Measurements from ENCODE around the gene CYB5R4. TPM values are rescaled to one million over a fixed set of nuclear protein-coding genes. Genes with fewer than 3 reads are reported as not detected.

The CYB5R4 gene
- total and polyA plus RNA-seq, 2 experiments from 2014 or later: 4.1 to 17.5 TPM

GRCh38 chr6:83952830-83953229 lies 93.3 kb downstream of the CYB5R4 start:
- Histone ChIP-seq H3K4me2 (ENCODE audit: unreplicated experiment) (no peak overlapping the region), H3K9ac (no peak overlapping the region), H3K4me1 (ENCODE audit: insufficient read depth) (no peaks in the 10 kb centered on the region), H3K36me3 (ENCODE audit: low read depth) (peaks cover 14% of the 10 kb centered on the region; the same call in 1 of the 2 replicates), H4K20me1 (ENCODE audit: insufficient read depth) (no peaks in the 10 kb centered on the region), H3K4me3 (no peak overlapping the region), H3K27me3 (replicated peaks; ENCODE audit: insufficient read depth) (no peaks in the 10 kb centered on the region), H3F3A (ENCODE audit: insufficient read depth) (no peaks in the 10 kb centered on the region), H3K9me3 (ENCODE audit: low read depth) (no peaks in the 10 kb centered on the region), H3K9me2 (ENCODE audit: insufficient read depth) (no peaks in the 10 kb centered on the region), H3K27ac (no peak overlapping the region), H3K79me2 (ENCODE audit: insufficient read depth) (no peaks in the 10 kb centered on the region), H2AFZ (no peak overlapping the region)
- in situ Hi-C loops (cut with MboI): no loop called here
- no peak for DNase-seq
- TF ChIP-seq EZH2 (IDR thresholded peaks at IDR 0.05; ENCODE audit: insufficient read depth, poor library complexity, severe bottlenecking) (no peak), EZH2phosphoT487 (IDR thresholded peaks at IDR 0.05; ENCODE audit: insufficient read depth, low read depth) (no peak)
- 53 to 56% methylated on average over 3 of the region's 3 CpGs for WGBS, 2 experiments (ENCODE audit: low coverage in 1 of 2, low lambda C conversion rate in 2 of 2, missing lambda C conversion rate in 2 of 2)

- in situ Hi-C loops (cut with MboI): no loop called here
- no peak for TF ChIP-seq EZH2phosphoT487 (IDR thresholded peaks at IDR 0.05; ENCODE audit: insufficient read depth, low read depth)
- no peak for TF ChIP-seq EZH2 (IDR thresholded peaks at IDR 0.05; ENCODE audit: insufficient read depth, poor library complexity, severe bottlenecking)
- Histone ChIP-seq H4K20me1 (ENCODE audit: insufficient read depth) (no peaks in the 10 kb centered on the region), H3K79me2 (ENCODE audit: insufficient read depth) (no peaks in the 10 kb centered on the region), H3F3A (ENCODE audit: insufficient read depth) (no peaks in the 10 kb centered on the region), H3K4me3 (no peak overlapping the region), H3K9ac (no peak overlapping the region), H3K36me3 (ENCODE audit: low read depth) (peaks cover 14% of the 10 kb centered on the region; the same call in 1 of the 2 replicates), H2AFZ (no peak overlapping the region), H3K9me3 (ENCODE audit: low read depth) (no peaks in the 10 kb centered on the region), H3K4me1 (ENCODE audit: insufficient read depth) (no peaks in the 10 kb centered on the region), H3K27me3 (replicated peaks; ENCODE audit: insufficient read depth) (no peaks in the 10 kb centered on the region), H3K4me2 (ENCODE audit: unreplicated experiment) (no peak overlapping the region), H3K27ac (no peak overlapping the region), H3K9me2 (ENCODE audit: insufficient read depth) (no peaks in the 10 kb centered on the region)
- 95 to 97% methylated on average over 2 of the region's 2 CpGs for WGBS, 2 experiments (ENCODE audit: low coverage in 1 of 2, low lambda C conversion rate in 2 of 2, missing lambda C conversion rate in 2 of 2)
- no peak for DNase-seq
Observed at GRCh38 chr6:83954371-83954770, 94.9 kb downstream of the CYB5R4 start.

- H3K27me3 ChIP-seq (replicated peaks; ENCODE audit: insufficient read depth): no peaks in the 10 kb centered on the region
- no peak overlapping the region for H3K4me2 ChIP-seq (ENCODE audit: unreplicated experiment)
- H2AFZ ChIP-seq: no peak overlapping the region
- no peak overlapping the region for H3K27ac ChIP-seq
- in situ Hi-C loops (cut with MboI): no loop called here
- no peaks in the 10 kb centered on the region for H3K4me1 ChIP-seq (ENCODE audit: insufficient read depth)
- no peak overlapping the region for H3K9ac ChIP-seq
- H3K36me3 ChIP-seq (ENCODE audit: low read depth): peaks cover 14% of the 10 kb centered on the region; the same call in 1 of the 2 replicates
- no peaks in the 10 kb centered on the region for H3K9me2 ChIP-seq (ENCODE audit: insufficient read depth)
- no peak for DNase-seq
- no peaks in the 10 kb centered on the region for H3F3A ChIP-seq (ENCODE audit: insufficient read depth)
- no peaks in the 10 kb centered on the region for H4K20me1 ChIP-seq (ENCODE audit: insufficient read depth)
- 57 to 61% methylated on average over 3 of the region's 3 CpGs for WGBS, 2 experiments (ENCODE audit: low coverage in 1 of 2, low lambda C conversion rate in 2 of 2, missing lambda C conversion rate in 2 of 2)
- TF ChIP-seq EZH2 (IDR thresholded peaks at IDR 0.05; ENCODE audit: insufficient read depth, poor library complexity, severe bottlenecking) (no peak), EZH2phosphoT487 (IDR thresholded peaks at IDR 0.05; ENCODE audit: insufficient read depth, low read depth) (no peak)
- no peaks in the 10 kb centered on the region for H3K79me2 ChIP-seq (ENCODE audit: insufficient read depth)
- no peaks in the 10 kb centered on the region for H3K9me3 ChIP-seq (ENCODE audit: low read depth)
- H3K4me3 ChIP-seq: no peak overlapping the region
Observed at GRCh38 chr6:83958241-83958685, 98.8 kb downstream of the CYB5R4 start.

GRCh38 chr6:83960664-83961063 lies 101.2 kb downstream of the CYB5R4 start:
- WGBS, 2 experiments (ENCODE audit: low coverage in 1 of 2, low lambda C conversion rate in 2 of 2, missing lambda C conversion rate in 2 of 2): 96 to 100% methylated on average over 1 of the region's 1 CpG
- no peak overlapping the region for H3K9ac ChIP-seq
- no peaks in the 10 kb centered on the region for H4K20me1 ChIP-seq (ENCODE audit: insufficient read depth)
- H3K36me3 ChIP-seq (ENCODE audit: low read depth): peaks cover 9% of the 10 kb centered on the region; the same call in 1 of the 2 replicates
- in situ Hi-C loops (cut with MboI): no loop called here
- no peak overlapping the region for H2AFZ ChIP-seq
- no peak overlapping the region for H3K27ac ChIP-seq
- no peak overlapping the region for H3K4me2 ChIP-seq (ENCODE audit: unreplicated experiment)
- no peak for DNase-seq
- no peaks in the 10 kb centered on the region for H3F3A ChIP-seq (ENCODE audit: insufficient read depth)
- no peaks in the 10 kb centered on the region for H3K79me2 ChIP-seq (ENCODE audit: insufficient read depth)
- H3K9me2 ChIP-seq (ENCODE audit: insufficient read depth): no peaks in the 10 kb centered on the region
- H3K9me3 ChIP-seq (ENCODE audit: low read depth): no peaks in the 10 kb centered on the region
- TF ChIP-seq EZH2 (IDR thresholded peaks at IDR 0.05; ENCODE audit: insufficient read depth, poor library complexity, severe bottlenecking) (no peak), EZH2phosphoT487 (IDR thresholded peaks at IDR 0.05; ENCODE audit: insufficient read depth, low read depth) (no peak)
- no peaks in the 10 kb centered on the region for H3K4me1 ChIP-seq (ENCODE audit: insufficient read depth)
- H3K27me3 ChIP-seq (replicated peaks; ENCODE audit: insufficient read depth): no peaks in the 10 kb centered on the region
- no peak overlapping the region for H3K4me3 ChIP-seq

- Histone ChIP-seq H3K4me1 (ENCODE audit: insufficient read depth) (no peaks in the 10 kb centered on the region), H3K27me3 (replicated peaks; ENCODE audit: insufficient read depth) (no peaks in the 10 kb centered on the region), H3K9ac (no peak overlapping the region), H3K4me3 (no peak overlapping the region), H2AFZ (no peak overlapping the region), H3K79me2 (ENCODE audit: insufficient read depth) (no peaks in the 10 kb centered on the region), H3K9me2 (ENCODE audit: insufficient read depth) (no peaks in the 10 kb centered on the region), H3F3A (ENCODE audit: insufficient read depth) (no peaks in the 10 kb centered on the region), H3K36me3 (ENCODE audit: low read depth) (no peaks in the 10 kb centered on the region; the same call in 1 of the 2 replicates), H3K27ac (no peak overlapping the region), H3K9me3 (ENCODE audit: low read depth) (no peaks in the 10 kb centered on the region), H4K20me1 (ENCODE audit: insufficient read depth) (no peaks in the 10 kb centered on the region), H3K4me2 (ENCODE audit: unreplicated experiment) (no peak overlapping the region)
- in situ Hi-C loops (cut with MboI): no loop called here
- no peak for DNase-seq
- no peak for TF ChIP-seq EZH2 (IDR thresholded peaks at IDR 0.05; ENCODE audit: insufficient read depth, poor library complexity, severe bottlenecking)
- TF ChIP-seq EZH2phosphoT487 (IDR thresholded peaks at IDR 0.05; ENCODE audit: insufficient read depth, low read depth): no peak
Observed at GRCh38 chr6:83962582-83962981, 103.1 kb downstream of the CYB5R4 start.
